GM19463 (cell line): ENCODE measurements around the gene ACY1.

Experiments used
- ATAC-seq: cut with Tn5 transposase; IDR thresholded peaks from one replicate; pipeline ENCODE4 v1.9.1; 2021; ENCODE audit warnings: mild to moderate bottlenecking, moderate library complexity; ENCODE audit not compliant: unreplicated experiment

ACY1 gene

GRCh38 chr3:51962854-51963530, 20.3 kb upstream of the ACY1 start:
- ATAC-seq = no peak

- no peak for ATAC-seq
Observed at GRCh38 chr3:51963951-51964451, 19.3 kb upstream of the ACY1 start.

- ATAC-seq = no peak
Observed at GRCh38 chr3:51964521-51964920, 18.8 kb upstream of the ACY1 start.

GRCh38 chr3:51966016-51966415, 17.3 kb upstream of the ACY1 start:
- ATAC-seq = no peak

- ATAC-seq = no peak
Observed at GRCh38 chr3:51966486-51966885, 16.8 kb upstream of the ACY1 start.

- peak; percentile 57 for ATAC-seq
Observed at GRCh38 chr3:51966922-51967383, 16.4 kb upstream of the ACY1 start.

- ATAC-seq = peak; percentile 56
Observed at GRCh38 chr3:51967384-51968169, 15.8 kb upstream of the ACY1 start, which contains the start of gene PCBP4. Gene PCBP4, minus strand, starts transcription at chr3:51967454. Its CDS starts 6,214 bp downstream, at chr3:51961240.

- ATAC-seq = no peak
Observed at GRCh38 chr3:51968170-51968775, 15.1 kb upstream of the ACY1 start.

GRCh38 chr3:51968883-51969678, 14.3 kb upstream of the ACY1 start:
- ATAC-seq = no peak

GRCh38 chr3:51969841-51970240, 13.5 kb upstream of the ACY1 start:
- no peak for ATAC-seq

GRCh38 chr3:51970606-51971300, 12.6 kb upstream of the ACY1 start:
- ATAC-seq = no peak

GRCh38 chr3:51971350-51971749, 12.0 kb upstream of the ACY1 start:
- no peak for ATAC-seq

GRCh38 chr3:51974277-51974962, 8.9 kb upstream of the ACY1 start:
- ATAC-seq = peak; percentile 3

GRCh38 chr3:51974963-51975851, 8.1 kb upstream of the ACY1 start, which contains the start of gene ABHD14A:
Gene ABHD14A, plus strand, starts transcription at chr3:51975064. Its CDS starts 72 bp downstream, at chr3:51975136.
- ATAC-seq = peak; percentile 63

- no peak for ATAC-seq
Observed at GRCh38 chr3:51975852-51976549, 7.3 kb upstream of the ACY1 start.

GRCh38 chr3:51977446-51978142, 5.7 kb upstream of the ACY1 start:
- ATAC-seq = no peak

GRCh38 chr3:51978143-51978502, 5.2 kb upstream of the ACY1 start:
- no peak for ATAC-seq
